ENCODE results near the gene PLD4.
"Not testable (repeated sequence)": the region's sequence is repeated elsewhere in the genome, so short reads cannot be mapped to it uniquely, and the experiment has no call there.

The PLD4 gene

DNA sequence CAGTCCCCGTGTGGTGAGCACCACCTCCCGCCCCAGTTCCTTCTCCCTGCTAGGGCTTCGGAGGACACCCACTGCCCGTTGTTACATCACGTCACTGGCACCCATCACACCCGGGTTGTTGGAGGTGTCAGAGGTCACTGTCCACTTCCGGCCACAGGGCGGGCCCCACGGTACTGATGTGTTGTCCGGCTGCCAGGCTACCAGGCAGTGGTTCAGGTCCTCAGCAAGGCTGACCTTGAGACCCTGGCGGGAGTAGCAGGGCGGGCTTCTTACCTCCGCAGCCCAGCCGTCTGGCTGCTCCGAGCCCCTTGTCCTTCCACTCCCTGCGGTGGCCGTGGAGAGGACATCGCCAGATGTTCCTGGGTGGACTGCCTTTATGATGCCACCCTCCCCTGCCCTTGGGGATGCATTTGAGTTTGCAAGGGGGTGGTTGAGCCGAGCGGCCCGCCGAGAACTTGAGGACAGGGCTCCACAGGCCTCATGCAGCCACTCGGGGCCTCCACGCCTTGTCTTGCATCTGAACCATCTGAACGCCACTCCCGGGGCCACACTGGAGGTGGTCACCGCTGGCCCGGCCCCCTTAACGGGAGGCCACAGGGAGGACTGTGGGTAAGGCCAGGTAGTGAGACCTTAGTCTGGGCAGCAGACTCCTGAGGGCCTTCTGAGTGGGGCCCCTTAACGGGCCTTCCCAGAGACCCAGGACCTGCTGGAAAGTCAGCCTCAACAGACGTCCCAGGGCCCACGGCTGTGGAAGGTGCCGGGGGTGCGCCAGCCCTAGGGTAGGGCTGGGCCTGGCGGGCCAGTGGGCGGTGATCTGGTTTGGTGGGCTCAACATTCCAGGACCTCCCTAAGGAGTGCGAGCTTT is 27.1 kb upstream of the PLD4 start:
- no peak for DNase-seq (ENCODE audit: low read depth, low spot score)
- no peak overlapping the region for H3K27ac ChIP-seq

GRCh38 chr14:104898195-104898558 is 26.5 kb upstream of the PLD4 start:
- no peak overlapping the region for H3K27ac ChIP-seq
- DNase-seq (ENCODE audit: low read depth, low spot score): no peak

GRCh38 chr14:104898870-104899510 is 25.7 kb upstream of the PLD4 start:
- H3K27ac ChIP-seq: no peak overlapping the region
- DNase-seq (ENCODE audit: low read depth, low spot score): no peak

GRCh38 chr14:104899781-104900180 is 24.9 kb upstream of the PLD4 start:
- no peak overlapping the region for H3K27ac ChIP-seq
- no peak for DNase-seq (ENCODE audit: low read depth, low spot score)

DNA sequence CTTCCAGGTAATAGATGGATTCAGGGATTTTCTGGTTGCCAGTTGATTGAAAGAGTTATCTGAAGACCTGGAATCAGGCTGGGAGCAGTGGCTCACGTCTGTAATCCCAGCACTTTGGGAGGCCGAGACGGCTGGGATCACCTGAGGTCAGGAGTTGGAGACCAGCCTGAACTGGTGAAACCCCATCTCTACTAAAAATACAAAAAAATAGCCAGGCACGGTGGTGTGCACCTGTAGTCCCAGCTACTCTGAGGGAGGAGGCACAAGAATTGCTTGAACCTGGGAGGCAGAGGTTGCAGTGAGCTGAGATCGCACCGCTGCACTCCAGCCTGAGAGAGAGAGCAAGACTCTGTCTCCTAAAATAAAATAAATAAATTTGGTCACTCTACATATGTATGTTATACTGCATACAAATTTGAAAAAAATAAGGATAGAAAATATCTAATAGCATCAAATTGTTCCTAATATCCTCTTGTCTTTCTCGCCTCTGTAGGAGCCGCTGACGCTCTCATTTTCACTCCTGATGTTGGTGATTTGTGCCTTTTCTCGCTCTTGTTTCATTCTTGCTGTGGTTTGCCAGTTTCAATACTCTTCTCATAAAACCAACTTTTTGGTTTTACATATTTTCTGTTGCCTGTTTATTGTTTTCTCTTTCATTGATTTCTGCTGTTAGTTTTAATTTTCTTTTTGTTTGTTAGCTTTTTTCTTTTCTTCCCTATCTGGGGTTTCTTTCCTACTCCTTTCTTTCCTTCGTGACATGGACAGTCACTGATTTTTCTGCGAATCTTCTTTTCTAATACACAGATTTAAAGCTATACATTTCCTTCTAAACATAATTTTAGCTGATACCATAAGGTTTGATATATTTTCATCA is 23.8 kb upstream of the PLD4 start:
- H3K27ac ChIP-seq: no peak overlapping the region
- no peak for DNase-seq (ENCODE audit: low read depth, low spot score)

DNA sequence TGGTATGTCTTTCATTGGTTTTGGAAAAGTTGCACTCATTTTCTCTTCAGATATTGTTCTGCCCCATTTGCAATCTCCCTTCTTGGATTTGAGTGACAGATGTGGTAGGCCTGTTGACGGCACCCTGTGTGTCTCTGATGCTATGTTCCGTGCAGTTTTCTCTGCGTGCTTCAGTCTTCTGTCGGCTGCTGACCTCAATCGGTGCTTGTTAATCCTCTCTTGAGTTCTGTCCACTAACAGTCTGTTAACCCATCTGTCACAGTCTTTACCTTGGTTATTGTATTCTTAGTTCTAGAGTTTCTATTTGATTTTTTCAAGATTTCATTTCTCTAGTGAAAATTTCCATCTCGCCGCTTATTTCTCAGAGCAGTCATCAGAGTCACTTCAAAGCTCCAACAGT is 20.7 kb upstream of the PLD4 start:
- no peak for DNase-seq (ENCODE audit: low read depth, low spot score)
- no peak overlapping the region for H3K27ac ChIP-seq

- not testable (repeated sequence) for H3K27ac ChIP-seq; DNase-seq (ENCODE audit: low read depth, low spot score)
Observed at GRCh38 chr14:104904650-104905578, 19.8 kb upstream of the PLD4 start.

GRCh38 chr14:104905579-104905933 is 19.1 kb upstream of the PLD4 start:
- H3K27ac ChIP-seq; DNase-seq (ENCODE audit: low read depth, low spot score): not testable (repeated sequence)

- no peak for DNase-seq (ENCODE audit: low read depth, low spot score)
- H3K27ac ChIP-seq: no peak overlapping the region
Observed at GRCh38 chr14:104908303-104908702, 16.4 kb upstream of the PLD4 start.

- no peak for DNase-seq (ENCODE audit: low read depth, low spot score)
- no peak overlapping the region for H3K27ac ChIP-seq
Observed at GRCh38 chr14:104912053-104912452, 12.6 kb upstream of the PLD4 start.

DNA sequence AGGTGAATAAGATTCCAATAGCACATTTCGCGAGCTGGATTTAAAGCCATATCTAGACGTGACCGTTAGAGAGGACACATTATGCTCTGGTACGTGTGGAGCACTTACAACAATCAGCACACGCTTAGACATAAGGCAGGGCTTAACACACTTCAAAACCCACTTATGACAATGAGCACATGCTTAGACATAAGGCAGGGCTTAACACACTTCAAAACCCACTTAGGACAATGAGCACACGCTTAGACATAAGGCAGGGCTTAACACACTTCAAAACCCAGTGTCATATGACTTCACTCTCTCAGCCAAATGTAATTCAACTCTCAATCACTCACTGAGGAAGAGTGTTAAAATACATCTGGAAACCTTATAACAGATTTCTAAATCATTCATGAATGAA is 11.2 kb upstream of the PLD4 start:
- no peak overlapping the region for H3K27ac ChIP-seq
- DNase-seq (ENCODE audit: low read depth, low spot score): no peak

DNA sequence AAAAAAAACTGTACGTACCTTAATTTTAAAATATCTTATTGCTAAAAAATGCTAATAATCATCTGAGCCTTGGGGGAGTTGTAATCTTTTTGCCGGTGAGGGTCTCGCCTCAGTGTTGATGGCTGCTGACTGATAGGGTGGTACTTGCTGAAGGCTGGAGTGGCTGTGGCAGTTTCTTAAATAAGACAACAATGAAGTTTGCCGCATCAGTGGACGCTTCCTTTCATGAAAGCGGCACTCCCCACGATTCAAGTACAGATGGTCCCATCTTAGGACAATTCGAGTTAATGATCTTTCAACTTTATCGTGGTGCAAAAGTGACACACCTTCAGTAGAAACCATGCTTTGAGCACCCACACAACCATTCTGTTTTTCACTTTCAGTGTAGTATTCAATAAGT is 7.6 kb upstream of the PLD4 start:
- no peak for DNase-seq (ENCODE audit: low read depth, low spot score)
- H3K27ac ChIP-seq: no peak overlapping the region

DNA sequence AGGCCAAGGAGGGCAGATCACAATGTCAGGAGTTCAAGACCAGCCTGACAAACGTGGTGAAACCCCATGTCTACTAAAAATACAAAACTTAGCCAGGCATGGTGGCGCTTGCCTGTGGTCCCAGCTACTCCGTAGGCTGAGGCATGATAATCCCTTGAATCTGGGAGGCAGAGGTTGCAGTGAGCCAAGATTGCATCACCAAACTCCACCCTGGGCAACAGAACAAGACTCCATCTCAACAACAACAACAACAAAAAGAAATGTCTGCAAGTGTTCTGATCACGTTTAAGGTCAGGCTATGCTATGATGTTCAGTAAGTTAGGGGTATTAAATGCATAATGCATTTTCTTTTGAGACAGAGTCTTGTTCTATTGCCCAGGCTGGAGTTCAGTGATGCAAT is 6.7 kb upstream of the PLD4 start:
- no peak overlapping the region for H3K27ac ChIP-seq
- DNase-seq (ENCODE audit: low read depth, low spot score): no peak

DNA sequence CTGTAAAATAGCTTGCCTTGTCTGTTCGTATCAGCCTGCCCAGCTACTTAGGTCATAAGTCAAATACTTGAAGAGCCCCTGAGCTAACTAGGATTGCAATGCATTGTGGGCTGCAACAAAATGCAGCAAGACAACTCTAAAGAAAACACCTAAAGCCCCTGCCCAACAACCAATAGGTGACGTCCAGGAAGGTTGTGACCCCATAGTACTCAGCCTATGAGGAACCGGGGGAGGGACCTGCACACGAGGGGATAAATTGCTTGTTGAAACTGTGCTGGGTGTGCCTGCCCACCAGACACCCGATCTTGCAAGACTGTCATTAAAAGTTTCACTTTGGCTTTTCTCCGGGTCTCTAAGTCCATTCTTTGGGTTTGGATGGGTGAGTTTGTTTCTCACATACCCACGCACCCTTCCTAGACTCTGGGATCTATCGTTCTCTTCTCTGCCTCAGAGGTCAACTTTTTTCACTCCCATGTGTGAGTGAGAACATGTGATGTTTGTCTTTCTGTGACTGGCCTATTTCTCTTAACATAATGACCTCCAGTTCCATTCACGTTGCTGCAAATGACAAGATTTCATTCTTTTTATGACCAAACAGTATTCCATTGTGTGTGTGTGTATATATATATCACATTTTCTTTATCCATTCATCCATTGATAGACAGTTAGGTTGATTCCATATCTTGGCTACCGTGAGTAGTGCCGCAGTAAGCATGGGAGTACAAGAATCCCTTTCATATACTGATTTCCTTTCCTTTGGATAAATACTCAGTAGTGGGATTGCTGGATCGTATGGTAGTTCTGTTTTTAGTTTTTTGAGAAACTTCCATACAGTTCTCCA is 5.3 kb upstream of the PLD4 start:
- not testable (repeated sequence) for DNase-seq (ENCODE audit: low read depth, low spot score); H3K27ac ChIP-seq

DNA sequence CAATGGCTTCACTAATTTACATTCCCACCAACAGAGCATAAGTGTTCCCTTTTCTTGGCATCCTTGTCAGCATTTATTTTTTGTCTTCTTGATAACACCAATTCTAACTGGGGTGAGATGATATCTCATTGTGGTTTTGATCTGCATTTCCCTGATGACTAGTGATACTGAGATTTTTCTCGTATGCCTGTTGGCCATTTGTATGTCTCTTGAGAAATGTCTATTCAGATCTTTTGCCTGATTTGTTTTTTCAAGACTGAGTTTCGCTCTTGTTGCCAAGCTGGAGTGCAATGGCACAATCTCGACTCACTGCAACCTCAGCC is 4.7 kb upstream of the PLD4 start:
- DNase-seq (ENCODE audit: low read depth, low spot score): no peak

GRCh38 chr14:104923640-104924420 is 849 bp upstream of the PLD4 start:
- no peak for DNase-seq (ENCODE audit: low read depth, low spot score)
- H3K27ac ChIP-seq: no peak overlapping the region

More for the DNA sequence above, 4.7 kb upstream of the PLD4 start:
- no peak overlapping the region for H3K27ac ChIP-seq

GRCh38 chr14:104925214-104925854 is 655 bp downstream of the PLD4 start:
- no peak overlapping the region for H3K27ac ChIP-seq
- no peak for DNase-seq (ENCODE audit: low read depth, low spot score)
